Uterus (tissue), 4 donors: ENCODE measurements around the gene GID4. TPM values are rescaled to one million over a fixed set of nuclear protein-coding genes. Genes with fewer than 3 reads are reported as not detected.

Experiments used
- DNase-seq, 2 donors: peaks; one replicate each; pipeline ENCODE4 v3.0.0-alpha.2; 2019 to 2020
- H3K27ac ChIP-seq, 2 donors: fragments of 200-600 bp; sonication (generic); 1 replicate in 1 of 2; 2 replicates in 1 of 2; pipeline ENCODE4 v1.5.1; 2016 to 2018
- H3K27me3 ChIP-seq, 2 donors: fragments of 200-600 bp; sonication (generic); one replicate each; pipeline ENCODE4 v1.5.1; 2018 to 2019; ENCODE audit warnings: control low read depth in 1 of 2
- H3K36me3 ChIP-seq, 2 donors: fragments of 200-600 bp; sonication (generic); one replicate each; pipeline ENCODE4 v1.5.1; 2019; ENCODE audit warnings: control low read depth in 1 of 2
- H3K4me1 ChIP-seq, 2 donors: fragments of 200-600 bp; sonication (generic); one replicate each; pipeline ENCODE4 v1.5.1; 2018 to 2019; ENCODE audit warnings: control low read depth in 1 of 2
- H3K4me3 ChIP-seq, 2 donors: fragments of 200-600 bp; sonication (generic); 1 replicate in 1 of 2; 2 replicates in 1 of 2; pipeline ENCODE4 v1.5.1; 2018 to 2019; ENCODE audit warnings: mild to moderate bottlenecking in 1 of 2
- H3K9me3 ChIP-seq, 2 donors: fragments of 200-600 bp; sonication (generic); one replicate each; pipeline ENCODE4 v1.5.1; 2019; ENCODE audit warnings: control low read depth in 1 of 2
- POLR2A ChIP-seq, 2 donors: fragments of 450-650 bp; IDR thresholded peaks; one replicate each; pipeline ENCODE4 v1.6.1; 2016; ENCODE audit warnings: antibody characterized with exemption in 2 of 2, mild to moderate bottlenecking in 1 of 2, moderate library complexity in 1 of 2
- intact Hi-C: fragments of 100-400 bp; cut with DNase I; formaldehyde crosslinking; loops from one replicate; pipeline ENCODE4 v1.15.1; 2023; ENCODE audit warnings: low total_unique reads
- total RNA-seq, 4 donors: library from RNA; depleted of rRNA in 3 of 4; stranded (reverse); fragments of >200 nt in 3 of 4; gene quantifications; one replicate each; pipeline versions ENCODE4 v1.1.0 to v1.2.4, GENCODE V29; 2014 to 2023
- TF ChIP-seq, protein P1 (sequence below), 4 experiments: fragments of 200-600 bp in 2 of 4; fragments of 450-650 bp in 2 of 4; sonication (generic) in 2 of 4; IDR thresholded peaks; one replicate each; pipeline ENCODE4 v1.5.1; 2016 to 2019; ENCODE audit warnings: antibody characterized with exemption in 4 of 4, mild to moderate bottlenecking in 2 of 4, moderate library complexity in 1 of 4
- donor health status: DM: yes; HTN: yes; CAD: no.

Gene GID4
- total RNA-seq, 4 donors from 2014 or later = 2.6 to 22.1 (median 13.4) TPM

DNA sequence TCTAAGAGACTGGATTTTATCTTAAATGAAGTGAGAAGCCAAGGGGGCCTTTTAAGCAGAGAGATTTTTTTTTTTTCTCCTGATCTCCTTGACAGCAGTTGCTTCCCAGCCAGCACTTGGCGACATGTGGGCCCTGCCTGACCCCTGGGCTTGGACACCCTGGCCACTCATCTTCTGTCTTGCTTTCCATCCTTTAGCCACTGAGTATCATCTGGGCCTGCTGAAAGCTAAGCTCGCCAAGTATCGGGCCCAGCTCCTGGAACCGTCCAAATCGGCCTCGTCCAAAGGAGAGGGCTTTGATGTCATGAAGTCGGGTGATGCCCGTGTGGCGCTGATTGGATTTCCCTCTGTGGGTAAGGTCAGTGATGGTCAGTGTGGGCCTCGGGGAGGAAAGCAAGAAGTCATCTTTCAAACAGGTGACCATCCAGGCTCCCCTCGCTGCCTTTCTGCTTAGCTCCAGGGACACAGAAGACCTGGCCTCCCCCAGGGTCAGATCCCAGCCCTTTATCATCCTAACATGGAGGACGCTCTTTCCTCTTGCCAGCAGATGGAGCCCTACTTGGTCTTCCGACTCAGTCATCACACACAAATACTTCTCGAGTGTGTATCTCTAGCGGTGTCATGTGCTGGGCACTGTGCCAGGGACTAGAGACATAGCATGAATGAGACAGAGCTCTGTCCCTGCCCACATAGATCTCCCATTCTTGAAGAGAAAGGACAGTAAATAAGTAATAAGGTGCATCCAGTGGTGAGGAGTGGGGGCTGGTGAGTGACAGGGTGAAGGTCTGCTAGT lies 54.6 kb downstream of the GID4 start:
- intact Hi-C loops = no loop called here
- Histone ChIP-seq H3K27me3 (no peaks in the 10 kb centered on the region), H3K27ac (no peak overlapping the region), H3K4me1 (no peaks in the 10 kb centered on the region), H3K36me3 (no peaks in the 10 kb centered on the region), H3K9me3 (no peaks in the 10 kb centered on the region), H3K4me3 (no peak overlapping the region)
- TF ChIP-seq POLR2A (IDR thresholded peaks at IDR 0.05) = no peak
- TF ChIP-seq, protein P1, sequence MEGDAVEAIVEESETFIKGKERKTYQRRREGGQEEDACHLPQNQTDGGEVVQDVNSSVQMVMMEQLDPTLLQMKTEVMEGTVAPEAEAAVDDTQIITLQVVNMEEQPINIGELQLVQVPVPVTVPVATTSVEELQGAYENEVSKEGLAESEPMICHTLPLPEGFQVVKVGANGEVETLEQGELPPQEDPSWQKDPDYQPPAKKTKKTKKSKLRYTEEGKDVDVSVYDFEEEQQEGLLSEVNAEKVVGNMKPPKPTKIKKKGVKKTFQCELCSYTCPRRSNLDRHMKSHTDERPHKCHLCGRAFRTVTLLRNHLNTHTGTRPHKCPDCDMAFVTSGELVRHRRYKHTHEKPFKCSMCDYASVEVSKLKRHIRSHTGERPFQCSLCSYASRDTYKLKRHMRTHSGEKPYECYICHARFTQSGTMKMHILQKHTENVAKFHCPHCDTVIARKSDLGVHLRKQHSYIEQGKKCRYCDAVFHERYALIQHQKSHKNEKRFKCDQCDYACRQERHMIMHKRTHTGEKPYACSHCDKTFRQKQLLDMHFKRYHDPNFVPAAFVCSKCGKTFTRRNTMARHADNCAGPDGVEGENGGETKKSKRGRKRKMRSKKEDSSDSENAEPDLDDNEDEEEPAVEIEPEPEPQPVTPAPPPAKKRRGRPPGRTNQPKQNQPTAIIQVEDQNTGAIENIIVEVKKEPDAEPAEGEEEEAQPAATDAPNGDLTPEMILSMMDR (IDR thresholded peaks at IDR 0.05) = no peak
- DNase-seq = no peak

DNA sequence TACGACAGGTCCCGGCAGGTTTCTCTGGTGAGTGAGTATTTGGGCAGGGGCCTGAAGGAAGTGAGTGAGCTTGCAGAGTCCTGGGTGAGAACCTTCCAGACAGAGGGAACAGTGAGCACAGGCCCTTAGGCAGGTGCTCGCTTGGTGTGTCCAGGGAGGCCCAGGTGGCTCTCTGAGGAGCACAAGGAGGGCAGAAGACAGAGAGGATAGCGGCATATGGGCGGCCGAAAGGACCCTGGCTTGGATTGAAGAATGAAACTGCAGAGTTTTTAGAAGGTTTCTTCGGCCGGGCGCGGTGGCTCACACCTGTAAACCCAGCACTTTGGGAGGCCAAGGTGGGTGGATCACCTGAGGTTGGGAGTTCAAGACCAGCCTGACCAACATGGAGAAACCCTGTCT lies 55.2 kb downstream of the GID4 start:
- Histone ChIP-seq H3K9me3 (no peaks in the 10 kb centered on the region), H3K36me3 (no peaks in the 10 kb centered on the region), H3K4me3 (no peak overlapping the region), H3K27ac (no peak overlapping the region), H3K27me3 (no peaks in the 10 kb centered on the region), H3K4me1 (no peaks in the 10 kb centered on the region)
- no peak for DNase-seq
- TF ChIP-seq POLR2A (IDR thresholded peaks at IDR 0.05) = no peak
- TF ChIP-seq, protein P1 (IDR thresholded peaks at IDR 0.05) = no peak
- intact Hi-C loops = no loop called here

DNA sequence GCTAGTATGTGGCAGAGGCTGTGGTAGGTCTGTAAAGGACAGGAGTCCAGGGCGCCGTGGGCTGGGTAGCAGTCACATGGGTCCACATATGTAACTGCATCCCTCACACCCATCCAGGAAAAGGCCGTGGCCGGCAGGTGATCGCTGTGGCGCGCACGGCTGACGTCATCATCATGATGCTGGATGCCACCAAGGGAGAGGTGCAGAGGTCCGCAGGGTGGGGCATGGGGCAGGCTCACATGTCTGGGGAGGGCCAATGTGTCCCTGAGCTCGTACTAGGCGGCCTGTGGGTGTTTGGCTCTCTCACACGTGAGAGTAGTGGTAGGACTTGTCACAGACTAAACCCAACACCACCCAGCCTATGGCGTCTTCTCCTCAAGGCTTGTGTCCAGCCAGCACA lies 60.3 kb downstream of the GID4 start:
- intact Hi-C loops = no loop called here
- no peaks in the 10 kb centered on the region for H3K27me3 ChIP-seq
- H3K36me3 ChIP-seq = no peaks in the 10 kb centered on the region

DNA sequence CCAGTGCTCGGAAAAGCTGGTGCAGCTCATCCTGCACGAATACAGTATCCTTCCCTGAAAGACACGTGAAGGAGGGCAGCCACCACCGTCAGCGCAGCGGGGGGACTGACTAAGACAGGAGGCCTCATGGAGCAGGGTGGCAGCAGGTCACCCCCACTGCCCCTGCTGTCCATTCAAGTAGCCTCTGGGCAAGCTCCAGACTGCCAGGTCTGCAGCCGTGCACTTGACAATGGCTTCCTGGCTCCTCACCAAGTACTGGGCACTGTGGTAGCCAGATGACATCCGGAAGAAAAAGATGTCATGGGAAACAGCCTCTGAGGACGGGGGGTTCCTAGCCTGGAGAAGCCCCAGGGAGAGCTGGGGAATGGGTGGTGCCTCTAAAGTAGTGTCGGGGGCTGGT lies 61.4 kb downstream of the GID4 start:
- Histone ChIP-seq H3K4me3 (no peak overlapping the region), H3K27ac (no peak overlapping the region), H3K27me3 (no peaks in the 10 kb centered on the region), H3K4me1 (no peaks in the 10 kb centered on the region), H3K36me3 (no peaks in the 10 kb centered on the region), H3K9me3 (no peaks in the 10 kb centered on the region)
- DNase-seq = no peak
- intact Hi-C loops = no loop called here
- TF ChIP-seq, protein P1 (IDR thresholded peaks at IDR 0.05) = no peak
- TF ChIP-seq POLR2A (IDR thresholded peaks at IDR 0.05) = no peak

More for the DNA sequence above, 60.3 kb downstream of the GID4 start:
- Histone ChIP-seq H3K4me3 (no peak overlapping the region), H3K4me1 (no peaks in the 10 kb centered on the region), H3K9me3 (no peaks in the 10 kb centered on the region), H3K27ac (no peak overlapping the region)
- TF ChIP-seq POLR2A (IDR thresholded peaks at IDR 0.05) = no peak
- TF ChIP-seq, protein P1 (IDR thresholded peaks at IDR 0.05) = no peak
- DNase-seq = no peak

DNA sequence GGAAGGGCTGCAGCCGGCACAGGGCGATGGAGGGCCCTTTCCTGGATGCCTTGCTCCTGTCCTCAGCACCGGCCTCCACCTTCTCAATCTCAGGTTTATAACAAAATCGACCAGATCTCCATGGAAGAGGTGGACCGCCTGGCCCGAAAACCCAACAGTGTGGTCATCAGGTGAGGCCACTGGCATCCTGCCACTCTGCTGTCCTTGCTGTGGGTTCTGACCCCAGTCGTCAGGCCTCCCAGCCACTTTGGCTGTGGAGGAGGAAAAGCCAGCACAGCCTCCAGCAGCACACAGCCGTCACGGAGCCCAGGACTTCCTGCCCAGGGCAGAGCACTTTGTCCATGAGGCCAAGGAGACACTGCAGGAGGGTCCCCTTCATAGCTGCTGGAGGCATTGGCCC lies 62.6 kb downstream of the GID4 start:
- Histone ChIP-seq H3K36me3 (no peaks in the 10 kb centered on the region), H3K9me3 (no peaks in the 10 kb centered on the region), H3K27me3 (no peaks in the 10 kb centered on the region), H3K4me3 (no peak overlapping the region), H3K4me1 (no peaks in the 10 kb centered on the region), H3K27ac (no peak overlapping the region)
- no peak for DNase-seq
- TF ChIP-seq, protein P1 (IDR thresholded peaks at IDR 0.05) = no peak
- no peak for TF ChIP-seq POLR2A (IDR thresholded peaks at IDR 0.05)
- intact Hi-C loops = no loop called here
